HG02763 (cell line): ENCODE data around the gene PGBD4.
A peak's percentile ranks its signal among the peaks of the same experiment; 100 is the strongest.

Experiments
- ATAC-seq: cut with Tn5 transposase; IDR thresholded peaks from one replicate; pipeline ENCODE4 v1.9.1; 2021; ENCODE audit warnings: mild to moderate bottlenecking, moderate library complexity; ENCODE audit not compliant: unreplicated experiment

PGBD4 gene

DNA sequence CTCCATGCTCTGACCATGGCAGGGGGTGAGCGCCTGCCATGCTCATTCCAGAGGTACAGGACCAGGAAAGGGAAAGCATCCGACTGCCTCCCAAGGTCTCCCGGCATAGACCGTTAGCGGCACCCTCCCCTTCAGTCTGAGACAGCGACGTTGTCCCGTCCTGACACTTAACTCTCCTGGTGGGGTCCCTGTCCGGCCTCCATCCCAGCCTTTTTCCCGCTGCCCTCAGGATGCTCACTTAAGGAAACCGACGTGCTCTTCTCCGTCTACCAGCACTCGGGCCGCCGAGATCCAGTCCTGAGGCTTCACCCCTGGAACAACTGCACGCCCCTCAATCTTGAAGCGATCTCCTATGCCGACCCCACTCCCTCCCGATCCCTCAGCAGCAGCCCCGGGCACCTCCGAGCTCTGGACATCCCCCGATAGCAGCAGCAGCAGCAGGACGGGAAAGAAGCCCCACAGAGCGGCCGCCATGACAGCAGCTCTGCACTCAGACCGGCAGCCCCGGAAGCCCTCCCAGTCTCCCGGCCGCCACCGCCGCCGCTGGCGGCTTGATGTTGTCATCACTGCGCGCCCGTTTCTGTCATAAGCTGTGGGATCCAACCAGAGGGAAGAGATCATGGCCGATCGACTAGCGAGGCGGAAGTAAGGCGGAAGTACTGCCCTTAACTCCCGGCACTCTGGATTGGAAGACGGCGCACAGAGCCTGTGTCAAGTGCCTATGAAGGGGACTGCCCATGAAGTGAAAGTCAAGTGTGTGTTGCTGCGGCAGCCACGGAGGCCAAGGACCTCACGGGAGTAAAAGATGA lies at the start of gene PGBD4, which contains the start of gene EMC7:
Gene PGBD4 (plus strand): TSS at position 718 of the 809 bp plus-strand sequence. CDS start 449 bp downstream, outside the sequence.
Gene EMC7 (minus strand): TSS at position 497 of the 809 bp plus-strand sequence. CDS start 23 bp downstream, at position 474.
- peak; percentile 99 for ATAC-seq

GRCh38 chr15:34054081-34054707 lies 47.7 kb upstream of the PGBD4 start:
- ATAC-seq = no peak

DNA sequence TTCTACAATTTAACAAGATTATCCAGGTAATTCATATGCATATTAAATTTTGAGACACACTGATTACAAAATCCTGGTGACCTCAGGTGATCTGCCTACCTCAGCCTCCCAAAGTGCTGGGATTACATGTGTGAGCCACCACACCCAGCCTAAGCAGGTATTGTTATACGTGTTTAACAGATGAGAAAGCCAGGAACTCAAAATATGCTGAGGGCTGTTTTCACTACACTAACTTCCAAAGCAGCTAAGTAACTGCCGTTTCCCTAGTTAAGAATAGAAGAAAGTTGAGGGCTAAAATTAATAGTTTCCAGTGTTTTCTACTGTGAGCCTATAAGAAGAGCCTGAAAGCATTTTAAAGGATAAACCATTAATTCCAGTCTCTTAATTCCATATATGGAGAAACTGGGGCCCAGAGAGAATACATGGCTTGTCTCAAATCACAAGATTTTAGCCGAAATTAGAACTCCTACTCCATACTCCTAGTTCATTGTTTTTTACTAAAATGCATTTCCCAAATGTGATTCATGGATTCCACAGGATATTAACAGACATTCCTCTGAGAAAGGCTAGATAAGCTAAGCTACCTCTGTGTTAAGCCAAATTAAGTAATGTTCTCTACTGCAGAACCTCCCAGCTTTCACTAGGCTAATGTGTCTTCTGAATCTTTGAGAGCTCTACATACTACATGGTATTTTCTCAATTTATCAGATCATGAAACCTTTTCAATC lies 45.9 kb upstream of the PGBD4 start:
- ATAC-seq = no peak

- ATAC-seq = no peak
Observed at GRCh38 chr15:34056911-34057310, 45.0 kb upstream of the PGBD4 start.

GRCh38 chr15:34059476-34059875 lies 42.4 kb upstream of the PGBD4 start:
- ATAC-seq = no peak

GRCh38 chr15:34059946-34060345 lies 41.9 kb upstream of the PGBD4 start:
- no peak for ATAC-seq

GRCh38 chr15:34064438-34064837 lies 37.4 kb upstream of the PGBD4 start:
- no peak for ATAC-seq

- ATAC-seq = no peak
Observed at GRCh38 chr15:34065261-34065660, 36.6 kb upstream of the PGBD4 start.

GRCh38 chr15:34065941-34066340 lies 35.9 kb upstream of the PGBD4 start:
- no peak for ATAC-seq

DNA sequence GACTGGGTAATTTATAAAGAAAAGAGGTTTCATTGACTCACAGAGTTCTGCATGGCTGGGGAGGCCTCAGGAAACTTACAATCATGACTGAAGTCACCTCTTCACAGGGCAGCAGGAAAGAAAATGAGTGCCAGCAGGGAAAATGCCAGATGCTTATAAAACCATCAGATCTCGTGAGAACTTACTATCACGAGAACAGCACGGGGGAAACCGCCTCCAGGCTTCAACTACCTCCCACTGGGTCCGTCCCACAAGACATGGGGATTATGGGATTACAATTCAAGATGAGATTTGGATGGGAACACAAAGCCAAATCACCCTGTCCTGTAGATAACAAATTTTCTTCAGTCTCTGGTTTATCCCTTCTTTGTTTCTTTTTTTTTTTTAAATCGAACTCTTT lies 31.9 kb upstream of the PGBD4 start:
- no peak for ATAC-seq

DNA sequence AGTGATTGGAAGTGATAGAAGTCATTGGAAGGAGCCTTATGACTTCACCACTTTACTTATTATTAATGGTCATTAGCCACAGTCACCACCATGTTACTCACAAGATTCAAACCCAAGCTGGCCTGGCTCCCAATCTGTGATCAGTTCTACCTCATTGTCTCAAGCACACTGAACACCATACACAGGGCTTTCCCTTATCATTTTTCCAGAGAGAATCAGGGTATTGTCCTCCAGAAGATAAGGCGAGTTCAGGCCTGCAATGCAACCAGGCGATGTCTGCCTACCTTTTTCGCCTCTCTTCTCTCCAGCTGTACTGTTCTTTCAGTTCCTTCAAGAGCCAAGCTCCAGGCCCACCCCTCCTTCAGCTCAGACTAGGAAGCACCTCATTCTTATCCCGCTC lies 25.1 kb upstream of the PGBD4 start:
- no peak for ATAC-seq

- ATAC-seq = no peak
Observed at GRCh38 chr15:34078900-34079299, 23.0 kb upstream of the PGBD4 start.

GRCh38 chr15:34079904-34080303 lies 22.0 kb upstream of the PGBD4 start:
- ATAC-seq = no peak

GRCh38 chr15:34084086-34084485 lies 17.8 kb upstream of the PGBD4 start:
- no peak for ATAC-seq

DNA sequence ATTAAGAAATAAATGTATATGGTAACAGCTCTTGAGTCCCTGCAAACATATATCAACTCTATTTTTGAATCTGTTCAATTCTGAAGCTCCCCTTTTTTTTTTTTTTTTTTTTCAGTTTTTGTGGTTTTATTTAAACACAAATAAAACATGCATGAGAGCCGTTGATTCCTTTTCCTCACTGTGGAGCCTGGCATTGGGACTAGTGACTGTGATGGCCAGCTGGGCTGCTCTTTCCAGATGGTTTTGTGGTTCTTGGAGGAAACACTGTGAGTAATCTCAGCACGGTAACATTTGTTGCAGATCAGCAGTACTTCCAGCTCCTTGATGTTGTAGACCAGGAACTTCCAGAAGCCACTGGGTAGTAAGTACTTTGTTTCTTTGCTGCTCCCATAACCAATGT lies 16.1 kb upstream of the PGBD4 start:
- ATAC-seq = no peak

- no peak for ATAC-seq
Observed at GRCh38 chr15:34099914-34100313, 2.0 kb upstream of the PGBD4 start.

DNA sequence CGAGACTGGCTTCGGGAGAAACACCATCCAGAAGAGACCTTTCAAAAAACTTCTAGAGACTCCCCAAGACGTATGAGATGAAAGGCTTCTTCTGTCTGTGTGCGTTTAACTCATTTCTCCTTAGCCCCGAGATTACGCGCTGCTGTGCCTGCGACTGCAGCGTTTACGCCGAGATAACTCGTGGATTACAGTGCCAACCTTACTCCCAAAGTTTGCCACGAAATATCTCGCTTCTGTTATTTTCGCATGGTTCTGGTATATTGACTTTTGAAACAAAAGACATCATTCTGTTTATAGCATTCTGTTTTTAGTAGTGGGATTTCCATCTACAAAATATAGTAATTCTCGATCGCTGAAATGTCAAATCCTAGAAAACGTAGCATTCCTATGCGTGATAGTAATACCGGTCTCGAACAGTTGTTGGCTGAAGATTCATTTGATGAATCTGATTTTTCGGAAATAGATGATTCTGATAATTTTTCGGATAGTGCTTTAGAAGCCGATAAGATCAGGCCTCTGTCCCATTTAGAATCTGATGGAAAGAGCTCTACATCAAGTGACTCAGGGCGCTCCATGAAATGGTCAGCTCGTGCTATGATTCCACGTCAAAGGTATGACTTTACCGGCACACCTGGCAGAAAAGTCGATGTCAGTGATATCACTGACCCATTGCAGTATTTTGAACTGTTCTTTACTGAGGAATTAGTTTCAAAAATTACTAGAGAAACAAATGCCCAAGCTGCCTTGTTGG lies 467 bp downstream of the PGBD4 start:
- ATAC-seq = peak; percentile 8

GRCh38 chr15:34106423-34106822 lies 4.5 kb downstream of the PGBD4 start:
- ATAC-seq = no peak

- ATAC-seq = no peak
Observed at GRCh38 chr15:34107315-34107714, 5.4 kb downstream of the PGBD4 start.

DNA sequence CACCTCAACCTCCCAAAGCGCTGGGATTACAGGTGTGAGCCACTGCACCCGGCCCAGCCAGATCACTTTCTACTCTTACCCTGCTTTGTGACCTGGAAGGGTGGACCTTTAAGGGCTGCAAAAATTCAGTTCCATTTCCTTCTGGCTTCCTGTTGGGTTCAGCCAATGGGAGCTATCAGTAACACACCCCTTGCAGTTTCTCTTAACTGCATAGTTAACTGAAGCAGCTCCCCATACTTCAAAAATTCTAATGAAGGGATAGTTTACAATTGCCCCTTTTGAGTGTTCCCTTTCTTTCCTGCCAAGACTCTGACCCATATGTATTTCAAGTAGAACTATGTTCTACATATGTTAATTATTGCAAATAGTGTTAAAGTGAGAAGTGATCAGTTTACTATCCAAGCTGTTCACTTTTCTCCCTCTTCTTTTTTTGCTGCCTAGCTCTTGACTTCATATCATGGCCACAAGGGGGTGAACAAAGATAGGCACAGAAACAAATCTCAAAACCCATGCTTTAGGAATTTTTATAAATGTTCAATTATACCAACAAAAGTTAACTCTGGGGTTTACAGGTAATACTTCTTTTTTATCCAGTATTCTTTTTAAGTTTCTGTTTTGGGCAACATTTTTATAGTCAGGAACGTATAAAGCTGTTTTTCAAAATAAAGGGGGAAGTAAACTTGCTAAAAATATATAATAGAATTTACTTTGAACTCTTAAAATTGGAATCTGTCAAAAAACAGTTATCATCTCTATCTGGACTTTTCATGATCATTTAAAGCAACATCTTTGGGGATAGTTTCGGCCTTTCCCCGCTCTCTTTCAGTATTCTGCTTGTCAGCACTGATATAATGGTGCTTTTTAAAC lies 8.1 kb downstream of the PGBD4 start:
- no peak for ATAC-seq
